Activated CD4-positive, alpha-beta T cell treated with anti-CD3 and anti-CD28 coated beads for 1 hour (primary cell): ENCODE data around the gene CHD9.
"Not testable (repeated sequence)": the region's sequence is repeated elsewhere in the genome, so short reads cannot be mapped to it uniquely, and the experiment has no call there.

ENCODE experiments used
- DNase-seq: peaks from one replicate; pipeline ENCODE4 v3.0.0-alpha.2; 2020

Gene CHD9

DNA sequence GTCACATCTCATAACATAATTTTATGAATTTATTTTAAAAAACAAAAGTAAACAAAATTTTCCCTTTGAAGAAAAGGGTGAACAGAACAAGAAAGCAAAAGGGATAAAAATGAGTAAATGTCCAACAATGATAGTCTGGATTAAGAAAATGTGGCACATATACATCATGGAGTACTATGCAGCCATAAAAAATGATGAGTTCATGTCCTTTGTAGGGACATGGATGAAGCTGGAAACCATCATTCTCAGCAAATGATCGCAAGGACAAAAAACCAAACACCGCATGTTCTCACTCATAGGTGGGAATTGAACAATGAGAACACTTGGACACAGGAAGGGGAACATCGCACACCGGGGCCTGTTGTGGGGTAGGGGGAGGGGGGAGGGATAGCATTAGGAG, 3.5 kb upstream of the CHD9 start:
- not testable (repeated sequence) for DNase-seq

GRCh38 chr16:53052519-53053501, 2.0 kb upstream of the CHD9 start, which contains the start of gene CHD9NB:
CHD9NB (minus strand) TSS chr16:53052897; CDS start chr16:53044158, 8,739 bp downstream.
- DNase-seq, result no peak

GRCh38 chr16:53053967-53054669, 673 bp upstream of the CHD9 start:
- no peak for DNase-seq

DNA sequence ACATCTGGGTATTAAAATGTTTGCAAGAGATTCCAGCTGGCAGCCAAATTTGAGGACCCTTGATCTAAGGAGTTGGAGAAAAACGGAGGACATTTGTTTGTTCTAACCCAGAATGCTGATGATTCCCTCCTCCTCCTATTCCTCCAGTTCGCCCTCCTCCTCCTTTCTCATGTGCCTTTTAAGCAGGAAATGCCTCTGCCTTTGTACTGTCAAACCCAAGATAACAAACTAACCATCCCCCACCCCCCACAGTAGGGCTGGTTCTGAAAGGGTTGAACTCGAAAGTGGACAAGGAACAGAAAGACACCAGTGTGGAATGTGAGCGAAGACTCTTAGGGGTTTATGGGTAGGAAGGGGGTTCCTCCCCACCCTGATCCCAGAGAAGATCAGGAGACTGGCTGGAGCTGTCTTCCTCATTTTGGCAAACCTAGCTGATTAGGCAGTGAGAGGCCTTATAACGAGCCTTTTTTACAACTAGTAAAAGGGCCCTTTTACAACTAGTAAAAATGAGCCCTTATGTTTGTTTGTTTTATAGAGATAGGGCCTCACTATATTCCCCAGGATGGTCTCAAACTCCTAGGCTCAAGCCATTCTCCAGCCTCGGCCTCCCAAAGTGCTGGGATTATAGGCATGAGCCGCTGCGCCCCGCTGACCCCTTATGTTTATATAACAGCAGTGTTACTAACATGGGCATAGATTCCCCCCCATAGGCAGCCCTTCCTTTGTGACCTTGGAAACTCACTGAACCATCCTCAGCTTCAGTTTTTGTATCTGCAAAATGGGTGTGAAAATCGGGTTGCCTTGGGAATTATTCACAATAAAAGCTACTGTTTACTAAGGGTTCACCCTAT, 975 bp downstream of the CHD9 start:
- DNase-seq, result no peak

DNA sequence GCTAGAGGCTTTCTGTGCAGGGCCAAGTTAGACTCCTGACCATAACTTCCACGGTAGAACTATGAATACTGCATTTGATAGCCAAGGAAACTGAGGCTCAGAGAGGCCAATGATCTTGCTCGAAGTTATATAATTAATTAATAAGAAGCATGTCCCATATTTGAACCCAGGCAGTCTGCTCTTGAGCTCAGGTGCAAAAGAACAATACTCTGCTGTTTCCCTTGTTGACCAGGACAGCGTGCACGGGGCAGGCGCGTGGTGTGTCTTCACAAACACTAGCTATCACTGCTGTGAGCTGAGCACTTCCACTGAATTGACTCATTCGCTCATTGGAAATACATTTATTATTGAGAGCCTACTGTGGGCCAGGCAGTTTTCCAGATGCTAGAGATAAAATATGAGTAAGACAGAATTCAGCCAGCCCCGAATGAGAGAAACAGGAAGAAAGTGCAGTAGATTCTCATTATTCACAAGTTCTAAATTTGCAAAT, 1.6 kb downstream of the CHD9 start:
- DNase-seq, result no peak

DNA sequence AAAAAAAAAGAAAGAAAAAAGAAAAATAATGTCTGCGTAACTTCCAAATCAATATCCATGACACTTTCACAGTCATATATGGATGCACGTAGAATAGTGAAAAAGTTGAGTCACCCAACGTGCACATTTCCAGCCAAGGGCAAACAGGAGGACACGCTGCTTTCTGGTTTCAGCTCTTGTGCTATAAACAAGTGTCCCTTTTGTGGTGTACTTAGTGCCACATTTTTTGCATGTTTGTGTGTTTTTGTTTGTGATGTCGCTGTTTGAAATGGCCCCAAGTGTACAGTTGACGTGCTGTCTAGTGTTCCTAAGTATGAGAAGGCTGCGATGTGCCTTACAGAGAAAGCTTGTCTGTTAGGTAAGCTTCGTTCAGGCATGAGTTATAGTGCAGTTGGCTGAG, 2.9 kb downstream of the CHD9 start:
- DNase-seq, result no peak

DNA sequence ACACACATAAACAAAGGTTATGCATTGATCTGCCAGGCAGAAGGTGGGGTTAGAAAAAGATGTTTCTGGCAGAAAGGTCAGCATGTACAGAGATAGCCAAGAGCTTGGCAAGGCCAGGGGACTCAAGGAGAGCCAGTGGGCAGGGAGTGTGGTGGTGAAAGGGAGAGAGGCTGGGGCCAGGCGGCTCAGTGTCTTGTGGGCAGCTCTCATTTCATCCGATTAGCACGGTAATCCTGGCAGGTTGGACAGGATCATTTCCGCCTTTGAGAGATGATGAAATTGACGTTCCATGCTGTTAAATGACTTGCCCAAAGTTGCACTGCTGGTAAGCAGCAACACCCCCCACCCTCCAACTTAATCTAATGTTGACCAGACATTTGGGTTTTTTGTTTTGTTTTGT, 3.6 kb downstream of the CHD9 start:
- DNase-seq, result no peak

GRCh38 chr16:53058882-53059281, 4.1 kb downstream of the CHD9 start:
- no peak for DNase-seq

GRCh38 chr16:53059672-53060071, 4.9 kb downstream of the CHD9 start:
- no peak for DNase-seq

GRCh38 chr16:53061256-53061655, 6.5 kb downstream of the CHD9 start:
- no peak for DNase-seq

DNA sequence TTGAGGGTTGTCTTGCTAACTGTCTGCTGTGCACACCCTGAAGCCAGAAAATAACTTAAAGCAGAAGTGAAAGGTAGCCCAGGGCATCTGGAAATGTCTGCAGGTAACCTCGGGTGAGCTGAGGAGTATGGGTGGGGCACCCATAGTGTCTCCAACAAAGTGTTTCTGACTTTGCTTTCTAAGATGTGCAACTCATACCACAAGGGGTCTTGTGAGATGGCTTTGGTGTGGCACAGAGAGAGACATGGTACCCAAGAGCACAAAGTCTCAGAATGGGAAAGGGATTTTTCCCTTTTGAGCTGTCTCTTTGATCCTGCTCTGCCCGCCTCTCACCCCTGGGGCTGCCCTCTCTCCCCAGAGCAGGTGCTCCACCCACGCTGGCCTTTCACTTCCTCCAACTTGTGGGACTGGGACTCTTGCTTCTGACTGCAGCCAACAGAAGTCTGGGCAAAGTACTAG, 6.9 kb downstream of the CHD9 start:
- DNase-seq, result no peak

- DNase-seq, result no peak
Measured at GRCh38 chr16:53064081-53064578, 9.3 kb downstream of the CHD9 start.

DNA sequence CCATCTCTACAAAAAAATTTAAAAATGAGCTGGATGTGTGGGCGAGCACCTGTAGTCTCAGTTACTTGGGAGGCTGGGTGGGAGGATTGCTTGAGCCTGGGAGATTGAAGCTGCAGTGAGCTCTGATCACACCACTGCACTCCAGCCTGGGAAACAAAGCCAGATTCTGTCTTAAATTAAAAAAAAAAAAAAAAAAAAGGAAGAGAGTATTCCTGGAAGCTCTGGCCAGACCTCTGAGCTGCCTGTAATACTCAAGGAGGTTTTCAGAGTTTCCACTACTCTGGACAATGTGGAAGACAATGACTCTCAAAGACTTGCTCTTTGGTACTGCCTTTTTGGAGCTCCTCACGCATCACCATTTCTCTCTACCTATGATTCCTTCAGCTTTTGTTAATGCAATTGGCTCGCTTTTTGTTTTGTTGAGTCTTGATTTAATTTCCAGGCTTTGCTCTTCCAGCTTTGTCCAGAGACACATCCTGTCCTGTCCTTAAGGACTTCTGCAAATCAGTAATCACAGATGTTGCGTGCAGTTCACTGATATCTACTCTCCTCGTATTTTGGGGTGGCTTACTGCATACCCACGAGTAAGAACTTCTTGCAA, 10.8 kb downstream of the CHD9 start:
- DNase-seq, result no peak

- no peak for DNase-seq
Measured at GRCh38 chr16:53067675-53068074, 12.9 kb downstream of the CHD9 start.

GRCh38 chr16:53068423-53068833, 13.6 kb downstream of the CHD9 start:
- no peak for DNase-seq

DNA sequence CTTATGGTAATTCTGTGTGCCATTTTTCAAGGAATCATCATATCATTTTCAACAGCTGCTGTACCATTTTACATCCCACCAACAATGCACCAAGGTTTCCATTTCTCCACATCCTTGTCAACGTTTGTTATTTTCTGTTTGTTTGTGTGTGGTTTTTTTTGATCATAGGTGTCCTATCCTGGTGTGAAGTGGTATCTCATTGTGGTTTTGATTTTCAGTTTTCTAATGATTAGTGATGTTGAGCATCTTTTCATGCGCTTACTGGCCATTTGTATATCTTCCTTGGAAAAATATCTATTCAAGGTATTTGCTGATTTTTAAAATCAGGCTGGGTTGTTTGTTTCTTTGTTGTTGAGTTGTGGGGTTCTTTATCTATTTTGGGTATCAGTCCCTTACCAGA, 15.0 kb downstream of the CHD9 start:
- DNase-seq, result no peak

GRCh38 chr16:53071748-53072301, 17.0 kb downstream of the CHD9 start:
- DNase-seq, result no peak

DNA sequence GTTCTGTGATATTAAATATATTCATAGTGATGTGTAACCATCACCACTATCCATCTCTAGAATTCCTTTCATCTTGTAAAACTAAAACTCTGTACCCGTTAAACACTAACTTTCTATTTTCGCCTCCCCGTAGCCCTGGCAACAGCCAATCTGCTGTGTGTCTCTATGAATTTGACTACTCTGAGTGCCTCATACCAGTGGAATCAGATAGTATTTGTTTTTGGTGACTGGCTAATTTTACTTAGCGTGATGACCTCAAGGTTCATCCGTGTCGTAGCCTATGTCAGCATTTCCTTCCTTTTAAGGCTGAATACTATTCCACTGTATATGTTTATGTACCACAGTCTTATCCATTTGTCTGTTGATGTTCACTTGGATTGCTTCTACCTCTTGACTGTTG, 18.2 kb downstream of the CHD9 start:
- no peak for DNase-seq

GRCh38 chr16:53074296-53074695, 19.5 kb downstream of the CHD9 start:
- not testable (repeated sequence) for DNase-seq

GRCh38 chr16:53075461-53075860, 20.7 kb downstream of the CHD9 start:
- not testable (repeated sequence) for DNase-seq

DNA sequence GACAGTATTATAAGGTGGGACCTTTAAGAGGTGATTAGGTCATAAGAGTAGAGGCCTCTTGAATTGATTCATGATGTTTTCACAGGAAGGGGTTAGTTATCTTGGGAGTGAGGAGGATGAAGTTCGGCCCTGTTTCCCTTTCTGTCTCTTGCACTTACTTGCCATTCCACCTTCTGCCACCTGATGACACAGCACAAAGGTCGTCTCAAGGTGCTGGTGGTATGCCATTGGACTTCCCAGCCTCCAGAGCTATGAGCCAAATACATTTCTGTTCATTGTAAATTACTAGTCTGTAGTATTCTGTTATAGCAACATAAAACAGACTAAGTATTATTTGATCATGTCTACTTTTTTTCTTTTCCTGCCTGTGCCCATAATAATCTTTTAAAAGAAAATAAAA, 23.5 kb downstream of the CHD9 start:
- DNase-seq, result no peak
